LNCaP clone FGC (cell line): ENCODE data around the gene OR1S2.

Source experiments
- DNase-seq: peaks from one replicate; pipeline ENCODE4 v3.0.0-alpha.2; 2011; ENCODE audit warnings: low read depth
- H3K4me3 ChIP-seq: 2 replicates; pipeline ENCODE4 v1.5.1; 2011; ENCODE audit warnings: mild to moderate bottlenecking, low read depth, low read length, control low read depth
- TF ChIP-seq, protein P1 (sequence below): IDR thresholded peaks from 2 replicates; pipeline ENCODE4 v1.5.1; 2012; ENCODE audit warnings: mild to moderate bottlenecking; ENCODE audit not compliant: control insufficient read depth, insufficient read depth; ENCODE audit errors: extremely low read depth

OR1S2 gene

DNA sequence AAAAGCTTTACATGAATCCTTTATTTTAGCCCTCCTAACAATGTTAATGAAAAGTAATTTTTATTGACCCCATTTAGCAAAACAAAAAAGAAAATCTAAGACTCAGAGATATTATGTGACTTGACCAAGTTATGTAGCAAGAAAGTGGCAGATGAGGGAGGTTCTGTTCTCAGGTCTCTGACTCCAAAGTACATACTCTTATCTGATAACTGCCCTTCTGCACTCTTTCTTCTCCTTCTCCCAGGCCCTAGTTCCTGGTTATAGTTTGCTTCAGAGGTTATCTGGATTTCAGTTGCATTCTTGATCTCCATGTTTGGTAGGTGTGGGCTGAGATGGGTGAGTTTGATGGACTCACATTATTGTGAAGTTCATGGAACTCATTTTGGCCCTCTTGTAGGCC, 10.6 kb downstream of the OR1S2 start:
- no peak overlapping the region for H3K4me3 ChIP-seq
- TF ChIP-seq, protein P1, sequence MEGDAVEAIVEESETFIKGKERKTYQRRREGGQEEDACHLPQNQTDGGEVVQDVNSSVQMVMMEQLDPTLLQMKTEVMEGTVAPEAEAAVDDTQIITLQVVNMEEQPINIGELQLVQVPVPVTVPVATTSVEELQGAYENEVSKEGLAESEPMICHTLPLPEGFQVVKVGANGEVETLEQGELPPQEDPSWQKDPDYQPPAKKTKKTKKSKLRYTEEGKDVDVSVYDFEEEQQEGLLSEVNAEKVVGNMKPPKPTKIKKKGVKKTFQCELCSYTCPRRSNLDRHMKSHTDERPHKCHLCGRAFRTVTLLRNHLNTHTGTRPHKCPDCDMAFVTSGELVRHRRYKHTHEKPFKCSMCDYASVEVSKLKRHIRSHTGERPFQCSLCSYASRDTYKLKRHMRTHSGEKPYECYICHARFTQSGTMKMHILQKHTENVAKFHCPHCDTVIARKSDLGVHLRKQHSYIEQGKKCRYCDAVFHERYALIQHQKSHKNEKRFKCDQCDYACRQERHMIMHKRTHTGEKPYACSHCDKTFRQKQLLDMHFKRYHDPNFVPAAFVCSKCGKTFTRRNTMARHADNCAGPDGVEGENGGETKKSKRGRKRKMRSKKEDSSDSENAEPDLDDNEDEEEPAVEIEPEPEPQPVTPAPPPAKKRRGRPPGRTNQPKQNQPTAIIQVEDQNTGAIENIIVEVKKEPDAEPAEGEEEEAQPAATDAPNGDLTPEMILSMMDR, result no peak
- DNase-seq, result no peak

DNA sequence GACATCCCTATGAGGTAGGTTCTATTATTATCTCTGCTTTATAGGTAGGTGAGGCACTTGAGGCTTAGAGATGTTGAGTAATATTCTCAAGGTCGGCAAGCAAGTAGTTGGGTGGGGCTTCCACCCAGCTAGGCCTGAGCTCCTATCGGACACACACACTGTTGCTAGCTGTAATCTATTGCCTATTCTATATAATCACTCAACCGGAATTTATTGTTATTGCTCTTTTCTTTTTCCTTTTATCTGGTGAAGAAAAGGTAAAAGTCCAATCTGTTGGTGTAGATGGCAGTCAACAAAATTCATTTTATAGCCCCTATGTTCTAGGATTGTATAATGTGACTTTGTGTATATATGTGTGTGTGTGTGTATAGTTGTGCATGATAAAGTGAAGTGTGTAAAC, 11.7 kb downstream of the OR1S2 start:
- no peak for DNase-seq
- TF ChIP-seq, protein P1, result no peak

DNA sequence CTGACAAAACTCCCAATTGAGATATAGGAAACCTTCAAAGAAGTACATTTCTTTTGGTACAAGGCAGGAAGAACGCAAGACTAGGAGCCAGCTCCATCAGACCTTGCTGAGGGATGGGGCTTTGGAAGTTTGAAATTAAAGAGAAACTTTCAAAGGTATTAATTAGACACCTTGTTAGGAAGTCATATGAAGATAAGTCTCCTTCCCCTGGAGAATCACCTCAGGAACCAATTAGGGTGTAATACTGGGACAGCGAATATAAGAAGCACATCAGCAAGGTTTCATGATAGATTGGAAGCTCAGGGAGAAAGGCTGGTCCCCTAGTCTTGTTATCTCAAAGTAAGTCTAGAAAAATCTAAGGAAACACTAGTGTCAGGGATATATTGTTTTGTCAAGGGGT, 15.2 kb downstream of the OR1S2 start, which contains the start of gene OR9Q2:
Gene OR9Q2, plus strand, starts transcription at position 301 of the 400 bp plus-strand sequence. CDS start 1,421 bp downstream, outside the sequence.
- TF ChIP-seq, protein P1, result no peak
- H3K4me3 ChIP-seq, result no peak within 1 kb of the TSS

More for the DNA sequence above, 11.7 kb downstream of the OR1S2 start:
- no peak overlapping the region for H3K4me3 ChIP-seq

DNA sequence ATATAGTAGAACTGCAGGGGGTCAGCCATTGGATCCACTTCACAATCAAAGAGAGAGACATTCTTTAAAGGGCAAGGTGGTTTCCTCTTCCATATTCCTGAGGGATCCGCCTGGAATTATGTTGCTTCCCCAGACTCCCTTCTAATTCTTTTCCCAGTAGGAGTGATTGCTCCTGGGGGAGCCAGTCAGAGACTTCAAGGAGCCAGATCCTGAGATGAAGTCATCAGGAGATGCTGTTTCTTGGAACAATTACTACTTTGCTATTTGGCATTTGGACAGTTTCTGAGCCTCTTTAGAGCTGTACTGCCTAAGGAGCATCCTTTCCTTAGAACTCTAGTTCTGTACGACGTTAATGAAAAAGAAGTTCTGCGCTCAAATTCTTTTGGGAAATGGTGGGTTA, 17.0 kb downstream of the OR1S2 start:
- TF ChIP-seq, protein P1, result no peak
- no peak for DNase-seq
- no peak overlapping the region for H3K4me3 ChIP-seq

More for the DNA sequence above, 15.2 kb downstream of the OR1S2 start, which contains the start of gene OR9Q2:
- no peak for DNase-seq

DNA sequence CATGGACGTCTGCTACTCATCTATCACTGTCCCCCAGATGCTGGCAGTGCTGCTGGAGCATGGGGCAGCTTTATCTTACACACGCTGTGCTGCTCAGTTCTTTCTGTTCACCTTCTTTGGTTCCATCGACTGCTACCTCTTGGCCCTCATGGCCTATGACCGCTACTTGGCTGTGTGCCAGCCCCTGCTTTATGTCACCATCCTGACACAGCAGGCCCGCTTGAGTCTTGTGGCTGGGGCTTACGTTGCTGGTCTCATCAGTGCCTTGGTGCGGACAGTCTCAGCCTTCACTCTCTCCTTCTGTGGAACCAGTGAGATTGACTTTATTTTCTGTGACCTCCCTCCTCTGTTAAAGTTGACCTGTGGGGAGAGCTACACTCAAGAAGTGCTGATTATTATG, 24.3 kb downstream of the OR1S2 start:
- TF ChIP-seq, protein P1, result no peak
- no peak overlapping the region for H3K4me3 ChIP-seq
- no peak for DNase-seq

DNA sequence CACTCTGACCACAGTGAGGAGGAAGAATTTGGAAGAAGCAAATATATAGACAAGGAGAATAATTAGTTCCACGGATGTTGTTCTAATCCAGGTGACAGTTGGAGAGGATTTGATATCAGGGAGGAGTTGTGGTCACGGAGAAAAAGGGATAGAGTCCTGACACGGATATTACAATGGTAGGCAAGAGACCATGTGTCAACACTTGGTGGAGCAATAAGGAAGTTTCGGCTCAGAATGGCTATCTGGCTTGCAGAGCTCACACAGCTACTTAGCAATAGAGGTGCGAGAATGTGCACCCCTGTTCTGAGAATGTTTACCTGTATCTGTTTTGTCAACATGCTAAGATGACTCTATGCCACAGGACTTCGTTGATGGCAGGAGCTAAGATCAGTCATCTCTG, 25.5 kb downstream of the OR1S2 start:
- TF ChIP-seq, protein P1, result no peak
- no peak overlapping the region for H3K4me3 ChIP-seq
- DNase-seq, result no peak

DNA sequence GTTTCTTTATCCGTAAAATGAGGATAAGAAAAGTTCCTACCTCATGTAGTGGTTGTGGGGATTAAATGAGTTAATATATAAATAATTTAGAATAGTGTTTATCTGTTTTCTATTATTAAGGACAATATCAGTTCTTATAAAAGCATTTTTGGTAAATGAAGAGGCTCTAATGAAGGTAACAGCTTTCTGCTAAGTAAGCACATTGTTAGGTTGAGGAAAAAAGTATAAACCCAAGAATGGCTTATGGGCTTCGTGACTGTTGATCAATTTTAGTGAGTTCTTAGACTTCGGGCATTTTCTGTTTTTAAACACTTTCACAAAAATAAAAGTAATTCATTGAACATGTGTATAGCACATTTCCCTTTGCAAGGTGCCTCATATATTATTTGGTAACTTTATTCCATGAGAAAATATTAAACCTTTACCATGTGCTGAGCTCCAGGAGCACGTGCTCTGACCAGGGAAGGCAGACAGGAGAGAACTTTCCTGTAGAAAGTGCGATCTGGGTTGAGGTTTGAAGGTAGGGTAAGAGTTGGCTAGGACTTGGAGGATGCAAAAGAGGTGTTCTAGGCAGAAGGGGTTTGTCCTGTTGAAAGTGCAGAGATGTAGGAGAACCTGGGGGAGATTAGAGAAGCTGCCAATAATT, 26.4 kb downstream of the OR1S2 start:
- H3K4me3 ChIP-seq, result no peak overlapping the region
- no peak for DNase-seq
- TF ChIP-seq, protein P1, result no peak
